ENCODE data around the gene TMEM132D. TPM values are rescaled to one million over a fixed set of nuclear protein-coding genes. Genes with fewer than 3 reads are reported as not detected.

Gene TMEM132D
- total and polyA plus RNA-seq, 4 donors = 0.01 to 0.14 (median 0.08) TPM

GRCh38 chr12:129163861-129164260 is 740.0 kb downstream of the TMEM132D start:
- H3K27me3 ChIP-seq (ENCODE audit: control insufficient read depth in 4 of 4, insufficient read depth in 4 of 4, low read length in 3 of 4) = no peaks in the 10 kb centered on the region
- H3K4me3 ChIP-seq (ENCODE audit: low read depth in 1 of 3, low read length in 3 of 3) = no peak overlapping the region
- H3K27ac ChIP-seq (ENCODE audit: low read depth in 1 of 2, low read length in 2 of 2) = no peak overlapping the region
- H3K36me3 ChIP-seq (ENCODE audit: control insufficient read depth in 4 of 4, insufficient read depth in 3 of 4, low read depth in 1 of 4, low read length in 3 of 4) = no peaks in the 10 kb centered on the region
- WGBS = 55% methylated on average over 6 of the region's 6 CpGs
- H3K4me1 ChIP-seq (ENCODE audit: control insufficient read depth in 4 of 4, insufficient read depth in 4 of 4, low read length in 3 of 4) = no peaks in the 10 kb centered on the region
- peaks cover 0 to 4% (median 0%) of the 10 kb centered on the region in 4 donors for H3K9me3 ChIP-seq (ENCODE audit: control insufficient read depth in 4 of 4, low read length in 3 of 4)
- DNase-seq (ENCODE audit: low spot score) = no peak
- no peak overlapping the region for H3K9ac ChIP-seq (ENCODE audit: low read depth in 1 of 2, low read length in 2 of 2)
- no peak for TF ChIP-seq HNF4A (conservative IDR thresholded peaks at IDR 0.05)
- TF ChIP-seq RXRA (IDR thresholded peaks at IDR 0.05) = no peak
- TF ChIP-seq REST (IDR thresholded peaks at IDR 0.05) = no peak
- TF ChIP-seq MAX (IDR thresholded peaks at IDR 0.05) = no peak
- TF ChIP-seq FOXA1 (IDR thresholded peaks at IDR 0.05) = no peak
- TF ChIP-seq SP1 (IDR thresholded peaks at IDR 0.05) = no peak
- TF ChIP-seq FOXA2 (IDR thresholded peaks at IDR 0.05) = no peak
- TF ChIP-seq HNF4G (IDR thresholded peaks at IDR 0.05) = no peak
- no peak for TF ChIP-seq JUND (IDR thresholded peaks at IDR 0.05)
- no peak for TF ChIP-seq GABPA (IDR thresholded peaks at IDR 0.05 in 1 of 2, conservative IDR thresholded peaks at IDR 0.05 in 1 of 2)
- no peak for TF ChIP-seq CTCF (IDR thresholded peaks at IDR 0.05; ENCODE audit: low read depth, low read length, missing input control)
- TF ChIP-seq TAF1 (conservative IDR thresholded peaks at IDR 0.05) = no peak
- no peak for TF ChIP-seq ZBTB33 (IDR thresholded peaks at IDR 0.05)

- no peak for DNase-seq (ENCODE audit: low spot score)
- Histone ChIP-seq H3K9me3 (ENCODE audit: control insufficient read depth in 4 of 4, low read length in 3 of 4) (peaks cover 0 to 4% (median 0%) of the 10 kb centered on the region in 4 donors), H3K27me3 (ENCODE audit: control insufficient read depth in 4 of 4, insufficient read depth in 4 of 4, low read length in 3 of 4) (no peaks in the 10 kb centered on the region), H3K4me1 (ENCODE audit: control insufficient read depth in 4 of 4, insufficient read depth in 4 of 4, low read length in 3 of 4) (no peaks in the 10 kb centered on the region), H3K27ac (ENCODE audit: low read depth in 1 of 2, low read length in 2 of 2) (no peak overlapping the region), H3K36me3 (ENCODE audit: control insufficient read depth in 4 of 4, insufficient read depth in 3 of 4, low read depth in 1 of 4, low read length in 3 of 4) (no peaks in the 10 kb centered on the region), H3K9ac (ENCODE audit: low read depth in 1 of 2, low read length in 2 of 2) (no peak overlapping the region), H3K4me3 (ENCODE audit: low read depth in 1 of 3, low read length in 3 of 3) (no peak overlapping the region)
- TF ChIP-seq ATF3 (IDR thresholded peaks at IDR 0.05) = no peak
- no peak for TF ChIP-seq REST (IDR thresholded peaks at IDR 0.05)
- TF ChIP-seq HNF4A (conservative IDR thresholded peaks at IDR 0.05) = no peak
- TF ChIP-seq RXRA (IDR thresholded peaks at IDR 0.05) = no peak
- TF ChIP-seq RAD21 (IDR thresholded peaks at IDR 0.05) = no peak
- 42% methylated on average over 4 of the region's 4 CpGs for WGBS
Observed at GRCh38 chr12:129163461-129163860, 740.4 kb downstream of the TMEM132D start.

Measured in liver (tissue), 9 donors.